HepG2 (cell line): ENCODE data around the gene CTNNA3. TPM values are rescaled to one million over a fixed set of nuclear protein-coding genes. Genes with fewer than 3 reads are reported as not detected.

Source experiments
- ATAC-seq: fragments of 200-7000 bp; cut with Tn5 transposase; 3 replicates; pipeline ENCODE4 v1.9.1; 2020; ENCODE audit warnings: mild to moderate bottlenecking, moderate library complexity
- BruUV-seq: library from RNA; stranded (reverse); fragments of 400-500 nt; replicated peaks from 2 replicates; lab custom pipeline; 2021; lab: Mats Ljungman, UMichigan
- CTCF ChIA-PET: fragments of 300-600 bp; formaldehyde crosslinking; extraction: SDS; loops from one replicate; lab custom pipeline; 2021; ENCODE audit warnings: low total read pairs, inconsistent platforms, low intra/inter-chr PET ratio; lab: Yijun Ruan, JAX
- POLR2A ChIA-PET: fragments of 350-600 bp; sonication (Branson Sonifier 250); formaldehyde crosslinking; loops from one replicate; lab custom pipeline; 2020; ENCODE audit warnings: antibody characterized with exemption, inconsistent platforms; lab: Yijun Ruan, JAX
- DNase-seq: peaks from one replicate; pipeline ENCODE4 v3.0.0-alpha.2; 2015; ENCODE audit warnings: low spot score
- FAIRE-seq: peaks from 3 replicates; lab custom pipeline; 2011; peaks lifted over from hg19 to GRCh38; lab: Jason Lieb, UNC
- H2AFZ ChIP-seq: one replicate; pipeline ENCODE4 v1.6.1; 2011; ENCODE audit warnings: low read length, inconsistent platforms
- H3K27ac ChIP-seq: fragments of 300-600 bp; 3 replicates; pipeline ENCODE4 v1.8.0; 2011; ENCODE audit warnings: mixed run types, mild to moderate bottlenecking, mixed read lengths, low read length, inconsistent platforms; ENCODE audit not compliant: insufficient read depth; ENCODE audit errors: extremely low read length
- H3K27me3 ChIP-seq, 2 experiments: fragments of 200-600 bp in 1 of 2; 2 replicates in 1 of 2; 3 replicates in 1 of 2; pipeline versions ENCODE4 v1.6.0 to v1.8.0; 2011; ENCODE audit warnings: low read length in 2 of 2, mild to moderate bottlenecking in 2 of 2, moderate library complexity in 2 of 2, inconsistent platforms in 1 of 2; ENCODE audit not compliant: insufficient read depth in 2 of 2, control insufficient read depth in 1 of 2
- H3K36me3 ChIP-seq, 2 experiments: fragments of 200-600 bp in 1 of 2; replicated peaks in 1 of 2; 2 replicates in 1 of 2; 3 replicates in 1 of 2; pipeline versions ENCODE4 v1.5.1 to v1.8.0; 2011; ENCODE audit warnings: low read length in 2 of 2, inconsistent platforms in 1 of 2; ENCODE audit not compliant: insufficient read depth in 2 of 2, control insufficient read depth in 1 of 2
- H3K4me1 ChIP-seq: 2 replicates; pipeline ENCODE4 v1.5.1; 2012; ENCODE audit warnings: low read length, inconsistent platforms; ENCODE audit not compliant: insufficient read depth
- H3K4me2 ChIP-seq: 2 replicates; pipeline ENCODE4 v1.6.0; 2011; ENCODE audit warnings: low read depth, low read length, inconsistent platforms
- H3K4me3 ChIP-seq, 3 experiments: fragments of 200-600 bp in 1 of 3; sonication (generic), shearing (Covaris generic) in 1 of 3; replicated peaks in 1 of 3; 2 replicates each; pipeline ENCODE4 v1.5.1; 2011 to 2016; ENCODE audit warnings: low read length in 3 of 3, inconsistent platforms in 2 of 3, low read depth in 2 of 3, mild to moderate bottlenecking in 2 of 3, control low read depth in 1 of 3, mixed read lengths in 1 of 3; ENCODE audit not compliant: insufficient read depth in 1 of 3
- H3K79me2 ChIP-seq: one replicate; pipeline ENCODE4 v1.6.1; 2011; ENCODE audit warnings: low read length, inconsistent platforms; ENCODE audit not compliant: insufficient read depth
- H3K9ac ChIP-seq: 2 replicates; pipeline ENCODE4 v1.6.0; 2011; ENCODE audit warnings: mild to moderate bottlenecking, low read depth, low read length, inconsistent platforms; ENCODE audit not compliant: insufficient read depth
- H3K9me3 ChIP-seq: 2 replicates; pipeline ENCODE4 v1.5.1; 2012; ENCODE audit warnings: mild to moderate bottlenecking, low read length
- H4K20me1 ChIP-seq: 2 replicates; pipeline ENCODE4 v1.6.0; 2011; ENCODE audit warnings: inconsistent platforms, mild to moderate bottlenecking, low read length, moderate library complexity; ENCODE audit not compliant: insufficient read depth
- BHLHE40 ChIP-seq: IDR thresholded peaks from 2 replicates; pipeline ENCODE4 v1.6.1; 2011; ENCODE audit warnings: low read length, improper control_type of control experiment
- MAFK ChIP-seq, 2 experiments: IDR thresholded peaks in 1 of 2; conservative IDR thresholded peaks in 1 of 2; 2 replicates each; pipeline ENCODE4 v1.6.1; 2011; ENCODE audit warnings: improper control_type of control experiment in 2 of 2, low read length in 2 of 2
- MIER3 ChIP-seq: IDR thresholded peaks from 2 replicates; pipeline ENCODE4 v1.6.1; 2016; ENCODE audit warnings: missing compliant biosample characterization, borderline replicate concordance
- MXD3 ChIP-seq: IDR thresholded peaks from 2 replicates; pipeline ENCODE4 v1.6.1; 2016; ENCODE audit warnings: mild to moderate bottlenecking, missing biosample characterization, missing genetic modification reagents
- SMC3 ChIP-seq: IDR thresholded peaks from 2 replicates; pipeline ENCODE4 v1.6.1; 2011; ENCODE audit warnings: low read length, improper control_type of control experiment
- STAG1 ChIP-seq: sonication (generic); formaldehyde crosslinking; IDR thresholded peaks from 2 replicates; pipeline ENCODE4 v1.4.0; 2020; ENCODE audit warnings: missing genetic modification reagents
- TARDBP ChIP-seq: sonication (generic); formaldehyde crosslinking; IDR thresholded peaks from 2 replicates; pipeline ENCODE4 v1.8.0; 2022; ENCODE audit warnings: mild to moderate bottlenecking, missing genetic modification reagents
- ZFP1 ChIP-seq: IDR thresholded peaks from 2 replicates; pipeline ENCODE4 v1.6.1; 2016
- ZFP37 ChIP-seq: sonication (generic); formaldehyde crosslinking; IDR thresholded peaks from 2 replicates; pipeline ENCODE4 v1.4.0; 2020; ENCODE audit warnings: missing genetic modification reagents, borderline replicate concordance
- ZNF138 ChIP-seq: sonication (generic); formaldehyde crosslinking; IDR thresholded peaks from 2 replicates; pipeline ENCODE4 v1.5.0; 2020; ENCODE audit warnings: mild to moderate bottlenecking, low read depth, missing genetic modification reagents
- ZNF326 ChIP-seq: sonication (generic); formaldehyde crosslinking; IDR thresholded peaks from 2 replicates; pipeline ENCODE4 v1.4.0; 2020; ENCODE audit warnings: missing genetic modification reagents, borderline replicate concordance
- ZNF329 ChIP-seq: sonication (generic); formaldehyde crosslinking; IDR thresholded peaks from 2 replicates; pipeline ENCODE4 v1.9.0; 2021; ENCODE audit warnings: low read depth, mild to moderate bottlenecking, missing genetic modification reagents
- ZNF557 ChIP-seq: sonication (generic); formaldehyde crosslinking; IDR thresholded peaks from 2 replicates; pipeline ENCODE4 v1.4.0; 2020; ENCODE audit warnings: missing genetic modification reagents
- ZNF563 ChIP-seq: sonication (generic); formaldehyde crosslinking; IDR thresholded peaks from 2 replicates; pipeline ENCODE4 v1.8.0; 2022; ENCODE audit warnings: mild to moderate bottlenecking, moderate library complexity, missing genetic modification reagents
- WGBS: methylation state at CpG from one replicate; pipeline ENCODE4 v1.1.6; 2017; ENCODE audit warnings: low lambda C conversion rate; 5-methylcytosine and 5-hydroxymethylcytosine counted together
- in situ Hi-C: cut with HindIII; loops from 2 replicates; pipeline ENCODE4 v1.10.0; 2017; ENCODE audit warnings: low pct_unique_long_range_greater_than_20kb; ENCODE audit not compliant: extremely low pct_ligation_motif_present
- intact Hi-C: fragments of 100-400 bp; cut with micrococcal nuclease; formaldehyde crosslinking; loops from one replicate; pipeline ENCODE4 v1.10.0; 2022; ENCODE audit not compliant: unreplicated experiment
- polyA plus RNA-seq, 8 experiments: library from polyadenylated mRNA; depleted of rRNA in 3 of 8; stranded (reverse) in 7 of 8; unstranded in 1 of 8; fragments of >200 nt; fragmentation: Illumina TruSeq in 4 of 8; extraction: Trizol in 4 of 8; gene quantifications; 2 replicates each; pipeline versions ENCODE4 v1.2.1 to v1.2.3, GENCODE V29; 2011 to 2016; ENCODE audit warnings: low read depth in 4 of 8, missing spikeins in 1 of 8, mixed read lengths in 1 of 8; ENCODE audit not compliant: insufficient read depth in 1 of 8
- total RNA-seq, 5 experiments: library from RNA; depleted of rRNA; stranded (reverse); fragments of >200 nt; fragmentation: Illumina TruSeq; extraction: Trizol; gene quantifications; 2 replicates each; pipeline ENCODE4 v1.2.3, GENCODE V29; 2016; ENCODE audit warnings: low read depth in 1 of 5
- TF ChIP-seq, protein P1 (sequence below): IDR thresholded peaks from 2 replicates; pipeline ENCODE4 v1.6.1; 2018; ENCODE audit warnings: missing genetic modification reagents
- TF ChIP-seq, protein P2 (sequence below): sonication (generic); formaldehyde crosslinking; IDR thresholded peaks from 2 replicates; pipeline ENCODE4 v1.5.0; 2020; ENCODE audit warnings: mild to moderate bottlenecking, missing genetic modification reagents, moderate library complexity

Gene CTNNA3
- total and polyA plus RNA-seq, 2 of the 13 experiments (the other 11 are each of a cell fraction or from before 2014, with no cell fraction given) = not detected

- no peaks in the 10 kb centered on the region for H3K79me2 ChIP-seq
- FAIRE-seq (no peak), DNase-seq (no peak), ATAC-seq (no peak)
- H3K27me3 ChIP-seq = no peaks in the 10 kb centered on the region
- ChIA-PET POLR2A (no interaction called here), CTCF (interaction anchor here (0.6 kb wide), 1 partner anchor 1304 kb away, joined by 3 read pairs; no protein-coding TSS in a partner anchor)
- intact Hi-C loops = loop anchor here (1.0 to 2.0 kb wide), 2 partner anchors 411 to 715 kb away; no protein-coding TSS in a partner anchor
- no TSS peak for BruUV-seq
- no peaks in the 10 kb centered on the region for H4K20me1 ChIP-seq
- H3K27ac ChIP-seq = no peak overlapping the region
- H3K4me1 ChIP-seq = no peaks in the 10 kb centered on the region
- WGBS = 27% methylated on average over 3 of the region's 3 CpGs
- no peak overlapping the region for H2AFZ ChIP-seq
- no peak overlapping the region for H3K4me2 ChIP-seq
- TF ChIP-seq, protein P1, sequence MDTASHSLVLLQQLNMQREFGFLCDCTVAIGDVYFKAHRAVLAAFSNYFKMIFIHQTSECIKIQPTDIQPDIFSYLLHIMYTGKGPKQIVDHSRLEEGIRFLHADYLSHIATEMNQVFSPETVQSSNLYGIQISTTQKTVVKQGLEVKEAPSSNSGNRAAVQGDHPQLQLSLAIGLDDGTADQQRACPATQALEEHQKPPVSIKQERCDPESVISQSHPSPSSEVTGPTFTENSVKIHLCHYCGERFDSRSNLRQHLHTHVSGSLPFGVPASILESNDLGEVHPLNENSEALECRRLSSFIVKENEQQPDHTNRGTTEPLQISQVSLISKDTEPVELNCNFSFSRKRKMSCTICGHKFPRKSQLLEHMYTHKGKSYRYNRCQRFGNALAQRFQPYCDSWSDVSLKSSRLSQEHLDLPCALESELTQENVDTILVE (CRISPR knock-in tag) = no peak
- TF ChIP-seq STAG1 (CRISPR knock-in tag) (no peak), ZNF557 (CRISPR knock-in tag) (no peak), ZFP37 (no peak), ZNF326 (no peak), MIER3 (CRISPR knock-in tag) (no peak)
- H3K9ac ChIP-seq = no peak overlapping the region
- in situ Hi-C loops = no loop called here
- H3K9me3 ChIP-seq = no peaks in the 10 kb centered on the region
- no peak overlapping the region for H3K4me3 ChIP-seq
- H3K36me3 ChIP-seq = no peaks in the 10 kb centered on the region
These were observed 1480.1 kb downstream of the CTNNA3 start for GRCh38 chr10:66215920-66216319.

GRCh38 chr10:66214721-66215404, 1481.1 kb downstream of the CTNNA3 start:
- no peaks in the 10 kb centered on the region for H3K27me3 ChIP-seq
- DNase-seq (peak; percentile 4), ATAC-seq (no peak)
- POLR2A ChIA-PET = no interaction called here
- H3K27ac ChIP-seq = no peak overlapping the region
- H3K36me3 ChIP-seq = no peaks in the 10 kb centered on the region
- H3K4me1 ChIP-seq = no peaks in the 10 kb centered on the region
- TF ChIP-seq, protein P2, sequence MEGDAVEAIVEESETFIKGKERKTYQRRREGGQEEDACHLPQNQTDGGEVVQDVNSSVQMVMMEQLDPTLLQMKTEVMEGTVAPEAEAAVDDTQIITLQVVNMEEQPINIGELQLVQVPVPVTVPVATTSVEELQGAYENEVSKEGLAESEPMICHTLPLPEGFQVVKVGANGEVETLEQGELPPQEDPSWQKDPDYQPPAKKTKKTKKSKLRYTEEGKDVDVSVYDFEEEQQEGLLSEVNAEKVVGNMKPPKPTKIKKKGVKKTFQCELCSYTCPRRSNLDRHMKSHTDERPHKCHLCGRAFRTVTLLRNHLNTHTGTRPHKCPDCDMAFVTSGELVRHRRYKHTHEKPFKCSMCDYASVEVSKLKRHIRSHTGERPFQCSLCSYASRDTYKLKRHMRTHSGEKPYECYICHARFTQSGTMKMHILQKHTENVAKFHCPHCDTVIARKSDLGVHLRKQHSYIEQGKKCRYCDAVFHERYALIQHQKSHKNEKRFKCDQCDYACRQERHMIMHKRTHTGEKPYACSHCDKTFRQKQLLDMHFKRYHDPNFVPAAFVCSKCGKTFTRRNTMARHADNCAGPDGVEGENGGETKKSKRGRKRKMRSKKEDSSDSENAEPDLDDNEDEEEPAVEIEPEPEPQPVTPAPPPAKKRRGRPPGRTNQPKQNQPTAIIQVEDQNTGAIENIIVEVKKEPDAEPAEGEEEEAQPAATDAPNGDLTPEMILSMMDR = peak; percentile 53
- peak; percentile 45; the same call in 1 of the 2 replicates for TF ChIP-seq SMC3
- TF ChIP-seq STAG1 (CRISPR knock-in tag) = peak; percentile 53
- TF ChIP-seq ZNF329 (CRISPR knock-in tag) = no peak
- TF ChIP-seq ZFP1 (CRISPR knock-in tag) = no peak
- no peak for TF ChIP-seq TARDBP (CRISPR knock-in tag)
- no peak for TF ChIP-seq MXD3 (CRISPR knock-in tag)
- TF ChIP-seq ZNF563 (CRISPR knock-in tag) = no peak
- TF ChIP-seq BHLHE40 = peak; percentile 57; the same call in 1 of the 2 replicates
- no peak for TF ChIP-seq MAFK (conservative IDR thresholded peaks at IDR 0.05 in 1 of 2, IDR thresholded peaks at IDR 0.05 in 1 of 2; ENCODE audit: low read length in 2 of 2)
- TF ChIP-seq ZNF138 (CRISPR knock-in tag) = no peak
- TF ChIP-seq, all 625 proteins: peak for 4
- Histone ChIP-seq H3K4me2 (no peak overlapping the region), H3K79me2 (no peaks in the 10 kb centered on the region), H3K4me3 (no peak overlapping the region), H2AFZ (no peak overlapping the region), H3K9me3 (no peaks in the 10 kb centered on the region), H4K20me1 (no peaks in the 10 kb centered on the region), H3K9ac (no peak overlapping the region)
- in situ Hi-C loops = no loop called here
- BruUV-seq = no TSS peak
- FAIRE-seq = no peak
- CTCF ChIA-PET = interaction anchor here (0.6 kb wide), 1 partner anchor 1305 kb away, joined by 3 read pairs; no protein-coding TSS in a partner anchor
- intact Hi-C loops = loop anchor here (1.0 to 2.0 kb wide), 2 partner anchors 412 to 716 kb away; no protein-coding TSS in a partner anchor
- 7% methylated on average over 4 of the region's 4 CpGs for WGBS
